Spinal cord (tissue), 10 donors: ENCODE data around the gene AFMID. TPM values are rescaled to one million over a fixed set of nuclear protein-coding genes. Genes with fewer than 3 reads are reported as not detected.
"Not testable (repeated sequence)": the region's sequence is repeated elsewhere in the genome, so short reads cannot be mapped to it uniquely, and the experiment has no call there.

ENCODE experiments used
- DNase-seq, 6 donors: peaks; one replicate each; pipeline versions ENCODE4 v3.0.0 to v3.0.0-alpha.2; 2013 to 2015; ENCODE audit warnings: low spot score in 6 of 6, low read depth in 4 of 6
- H3K27ac ChIP-seq: one replicate; pipeline ENCODE4 v1.5.1; 2013; ENCODE audit warnings: low read depth, low read length, control low read depth
- H3K27me3 ChIP-seq: one replicate; pipeline ENCODE4 v1.6.1; 2013; ENCODE audit warnings: low read length; ENCODE audit not compliant: control insufficient read depth, insufficient read depth
- H3K36me3 ChIP-seq: one replicate; pipeline ENCODE4 v1.6.1; 2013; ENCODE audit warnings: low read length; ENCODE audit not compliant: control insufficient read depth, insufficient read depth
- H3K4me1 ChIP-seq: one replicate; pipeline ENCODE4 v1.6.1; 2013; ENCODE audit warnings: low read length; ENCODE audit not compliant: control insufficient read depth, insufficient read depth
- H3K4me3 ChIP-seq: one replicate; pipeline ENCODE4 v1.5.1; 2013; ENCODE audit warnings: low read depth, low read length, control low read depth
- H3K9me3 ChIP-seq: one replicate; pipeline ENCODE4 v1.6.1; 2013; ENCODE audit warnings: low read length; ENCODE audit not compliant: control insufficient read depth, insufficient read depth
- WGBS: methylation state at CpG from one replicate; pipeline ENCODE4 v1.1.5; 2013; ENCODE audit warnings: missing lambda C conversion rate; ENCODE audit not compliant: insufficient coverage; 5-methylcytosine and 5-hydroxymethylcytosine counted together
- long read RNA-seq, 4 donors: transcript quantifications; one replicate each; lab custom pipeline, GENCODE V29; 2026
- polyA plus RNA-seq, 2 donors: library from polyadenylated mRNA; unstranded; fragments of 120-200 nt; gene quantifications; one replicate each; pipeline ENCODE4 v1.2.1, GENCODE V29; 2013; ENCODE audit not compliant: insufficient read length in 2 of 2
- total RNA-seq, 2 donors: library from RNA; depleted of rRNA in 1 of 2; stranded (reverse); fragments of 120-200 nt in 1 of 2; fragments of >200 nt in 1 of 2; gene quantifications; one replicate each; pipeline versions ENCODE4 v1.2.3 to v1.2.4, GENCODE V29; 2013 to 2014
- donor health status: healthy.

Gene AFMID, protein sequence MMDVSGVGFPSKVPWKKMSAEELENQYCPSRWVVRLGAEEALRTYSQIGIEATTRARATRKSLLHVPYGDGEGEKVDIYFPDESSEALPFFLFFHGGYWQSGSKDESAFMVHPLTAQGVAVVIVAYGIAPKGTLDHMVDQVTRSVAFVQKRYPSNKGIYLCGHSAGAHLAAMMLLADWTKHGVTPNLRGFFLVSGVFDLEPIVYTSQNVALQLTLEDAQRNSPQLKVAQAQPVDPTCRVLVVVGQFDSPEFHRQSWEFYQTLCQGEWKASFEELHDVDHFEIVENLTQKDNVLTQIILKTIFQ
- 10 to 100 TPM; 29.8 to 33.3 TPM for total RNA-seq
- 10 to 100 TPM; 19.9 to 29.3 TPM for polyA plus RNA-seq
- long read RNA-seq, donor 1, partial matches to known transcripts, result 0 of 1 reads
- long read RNA-seq, donor 1, other reads (novel, unspliced or antisense), result 0 of 1 reads
- long read RNA-seq, donor 2, result 0 reads
- long read RNA-seq, donor 3, partial matches to known transcripts, result 0 of 7 reads
- long read RNA-seq, donor 3, other reads (novel, unspliced or antisense), result 7 of 7 reads
- long read RNA-seq, donor 4, partial matches to known transcripts, result 0 of 13 reads
- long read RNA-seq, donor 4, other reads (novel, unspliced or antisense), result 10 of 13 reads

DNA sequence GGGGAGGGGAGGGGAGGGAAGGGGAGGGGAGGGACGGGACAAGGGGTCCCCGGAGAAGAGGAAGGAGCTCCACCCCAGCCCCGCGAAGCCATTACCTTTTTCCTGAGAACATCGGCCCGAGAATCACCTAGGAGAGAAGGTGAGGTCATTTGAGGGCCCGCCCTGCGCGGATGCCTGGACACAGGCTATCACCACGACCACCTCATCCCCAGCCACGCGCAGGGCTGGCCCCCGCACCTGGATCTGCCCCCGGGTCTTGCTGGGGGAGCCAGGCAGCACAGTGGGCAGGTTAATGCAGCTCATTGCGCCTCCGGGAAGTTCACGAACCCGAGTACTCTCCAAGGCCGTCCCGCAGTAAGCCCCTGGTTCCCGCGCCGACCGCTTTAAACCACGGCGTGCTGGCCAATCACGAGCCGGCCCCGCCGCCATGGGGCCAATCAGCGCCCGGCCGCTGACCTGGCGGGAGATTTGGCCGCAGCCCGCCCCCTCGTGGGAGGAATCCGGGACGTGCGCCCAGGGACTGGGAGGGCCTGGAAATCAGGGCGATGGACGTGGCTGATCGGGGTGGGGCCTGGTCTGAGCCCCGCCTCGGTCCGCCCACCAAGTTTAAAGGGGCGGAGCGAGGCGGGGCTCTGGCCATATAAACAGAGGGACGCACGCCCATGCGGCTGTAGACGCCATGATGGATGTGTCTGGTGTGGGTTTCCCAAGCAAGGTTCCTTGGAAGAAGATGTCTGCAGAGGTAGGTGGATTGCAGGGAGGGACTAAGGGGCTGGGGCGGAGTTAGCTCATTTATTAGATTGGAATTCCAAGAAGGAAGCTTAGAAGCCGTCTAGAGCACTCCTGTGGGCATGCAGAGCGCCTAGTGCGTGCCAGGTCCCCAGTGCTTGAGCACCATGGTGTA lies at the start of gene AFMID, which contains the start of gene TK1:
TSS of gene AFMID (plus strand) at position 671 of the 904 bp plus-strand sequence. CDS start at position 680, 9 bp downstream.
TSS of gene TK1 (minus strand) at position 361 of the 904 bp plus-strand sequence. CDS start at position 303, 58 bp downstream.
- peak; percentile 63 to 97 (median 84) for DNase-seq
- no peaks in the 10 kb centered on the region for H3K27me3 ChIP-seq

DNA sequence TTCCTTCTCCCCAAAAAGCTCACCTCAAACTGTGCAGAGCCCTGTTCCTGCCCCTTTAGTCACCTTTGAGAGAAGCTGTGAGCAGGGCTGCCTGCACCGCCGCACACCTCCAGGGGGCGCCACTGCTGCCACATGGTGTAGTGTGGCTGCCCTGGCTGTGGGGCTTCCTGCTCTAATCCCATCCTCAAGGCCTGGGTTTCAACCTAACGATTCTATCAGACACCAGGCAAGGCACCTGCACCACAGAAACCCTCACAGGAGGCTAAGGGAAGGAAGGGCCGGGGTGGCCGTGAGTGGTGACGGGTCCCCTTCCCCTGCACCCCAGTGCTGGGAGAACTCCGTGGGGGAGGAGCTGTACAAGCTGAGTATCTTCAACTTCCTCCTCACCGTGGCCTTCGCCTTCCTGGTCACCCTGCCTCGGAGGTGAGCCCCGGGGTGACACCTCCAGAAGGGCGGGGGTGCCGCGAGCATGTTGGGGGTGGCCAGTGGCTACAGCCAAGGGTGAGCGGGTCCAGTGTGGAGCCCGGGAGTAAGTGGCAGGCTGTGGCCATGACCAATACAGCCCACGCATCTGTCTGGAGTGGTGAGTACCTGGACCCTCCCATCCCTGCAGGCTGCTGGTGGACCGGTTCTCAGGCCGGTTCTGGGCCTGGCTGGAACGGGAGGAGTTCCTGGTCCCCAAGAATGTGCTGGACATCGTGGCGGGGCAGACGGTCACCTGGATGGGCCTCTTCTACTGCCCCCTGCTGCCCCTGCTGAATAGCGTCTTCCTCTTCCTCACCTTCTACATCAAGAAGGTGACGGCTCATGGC lies 49.6 kb upstream of the AFMID start:
- no peaks in the 10 kb centered on the region for H3K36me3 ChIP-seq
- H3K9me3 ChIP-seq, result no peaks in the 10 kb centered on the region
- H3K4me3 ChIP-seq, result no peak overlapping the region
- WGBS, result 73% methylated on average over 16 of the region's 26 CpGs
- peaks cover 23% of the 10 kb centered on the region for H3K27me3 ChIP-seq
- DNase-seq, result no peak
- H3K4me1 ChIP-seq, result peaks cover 31% of the 10 kb centered on the region
- no peak overlapping the region for H3K27ac ChIP-seq

More for the DNA sequence above, at the start of gene AFMID, which contains the start of gene TK1:
- no peaks in the 10 kb centered on the region for H3K9me3 ChIP-seq
- H3K4me1 ChIP-seq, result peaks cover 30% of the 10 kb centered on the region
- H3K36me3 ChIP-seq, result peaks cover 12% of the 10 kb centered on the region
- WGBS, result under 1% methylated on average over 51 of the region's 57 CpGs
- H3K27ac ChIP-seq, result peak within 1 kb of the TSS; percentile 64
- peak within 1 kb of the TSS; percentile 65 for H3K4me3 ChIP-seq

DNA sequence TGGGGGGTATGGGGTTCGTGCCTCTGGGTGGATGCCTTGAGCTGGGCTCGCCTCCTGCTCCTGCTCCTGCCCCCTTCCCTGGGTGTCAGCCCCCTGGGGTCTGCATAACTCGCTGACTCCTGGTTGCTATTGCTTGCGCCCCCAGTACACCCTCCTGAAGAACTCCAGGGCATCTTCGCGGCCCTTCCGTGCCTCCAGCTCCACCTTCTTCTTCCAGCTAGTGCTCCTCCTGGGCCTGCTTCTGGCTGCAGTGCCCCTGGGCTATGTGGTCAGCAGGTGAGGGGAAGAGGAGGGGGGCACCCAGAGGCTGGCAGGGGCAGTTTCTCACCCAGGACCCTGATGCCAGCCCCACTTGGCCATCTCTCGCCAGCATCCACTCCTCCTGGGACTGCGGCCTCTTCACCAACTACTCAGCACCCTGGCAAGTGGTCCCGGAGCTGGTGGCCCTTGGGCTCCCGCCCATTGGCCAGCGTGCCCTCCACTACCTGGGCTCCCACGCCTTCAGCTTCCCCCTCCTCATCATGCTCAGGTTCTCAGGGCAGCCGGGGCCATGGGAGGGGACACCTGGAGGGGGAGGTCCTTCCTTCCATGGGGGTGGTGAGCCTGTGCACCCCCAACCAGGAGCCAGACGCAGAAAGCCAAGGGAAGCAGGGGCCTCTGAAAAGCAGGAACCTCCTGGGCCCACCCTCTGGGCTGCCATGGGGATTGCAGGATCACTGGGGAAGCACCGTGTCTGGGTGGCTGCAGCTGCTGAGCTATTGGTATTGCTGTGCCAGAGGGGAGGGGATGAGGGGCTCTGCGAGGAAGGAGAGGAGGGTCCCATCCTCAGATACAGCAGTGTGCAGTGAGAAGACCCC lies 48.7 kb upstream of the AFMID start:
- H3K4me3 ChIP-seq, result no peak overlapping the region
- 73% methylated on average over 9 of the region's 17 CpGs for WGBS
- no peaks in the 10 kb centered on the region for H3K9me3 ChIP-seq
- no peaks in the 10 kb centered on the region for H3K36me3 ChIP-seq
- no peak overlapping the region for H3K27ac ChIP-seq
- DNase-seq, result no peak
- H3K4me1 ChIP-seq, result peaks cover 32% of the 10 kb centered on the region
- peaks cover 16% of the 10 kb centered on the region for H3K27me3 ChIP-seq

DNA sequence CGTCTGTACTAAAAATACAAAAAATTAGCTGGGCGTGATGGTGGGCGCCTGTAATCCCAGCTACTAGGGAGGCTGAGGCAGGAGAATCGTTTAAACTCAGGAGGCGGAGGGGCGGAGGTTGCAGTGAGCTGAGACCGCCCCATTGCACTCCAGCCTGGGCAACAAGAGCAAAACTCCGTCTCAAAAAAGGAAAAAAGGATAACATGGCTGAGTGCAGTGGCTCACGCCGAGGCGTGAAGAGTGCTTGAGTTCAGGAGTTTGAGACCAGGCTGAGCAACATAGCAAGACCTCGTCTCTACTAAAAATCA lies 47.3 kb upstream of the AFMID start:
- WGBS, result 90% methylated on average over 12 of the region's 12 CpGs
- H3K27me3 ChIP-seq, DNase-seq, H3K36me3 ChIP-seq, H3K4me3 ChIP-seq, H3K27ac ChIP-seq, H3K9me3 ChIP-seq: not testable (repeated sequence)
- peaks cover 44% of the 10 kb centered on the region for H3K4me1 ChIP-seq

DNA sequence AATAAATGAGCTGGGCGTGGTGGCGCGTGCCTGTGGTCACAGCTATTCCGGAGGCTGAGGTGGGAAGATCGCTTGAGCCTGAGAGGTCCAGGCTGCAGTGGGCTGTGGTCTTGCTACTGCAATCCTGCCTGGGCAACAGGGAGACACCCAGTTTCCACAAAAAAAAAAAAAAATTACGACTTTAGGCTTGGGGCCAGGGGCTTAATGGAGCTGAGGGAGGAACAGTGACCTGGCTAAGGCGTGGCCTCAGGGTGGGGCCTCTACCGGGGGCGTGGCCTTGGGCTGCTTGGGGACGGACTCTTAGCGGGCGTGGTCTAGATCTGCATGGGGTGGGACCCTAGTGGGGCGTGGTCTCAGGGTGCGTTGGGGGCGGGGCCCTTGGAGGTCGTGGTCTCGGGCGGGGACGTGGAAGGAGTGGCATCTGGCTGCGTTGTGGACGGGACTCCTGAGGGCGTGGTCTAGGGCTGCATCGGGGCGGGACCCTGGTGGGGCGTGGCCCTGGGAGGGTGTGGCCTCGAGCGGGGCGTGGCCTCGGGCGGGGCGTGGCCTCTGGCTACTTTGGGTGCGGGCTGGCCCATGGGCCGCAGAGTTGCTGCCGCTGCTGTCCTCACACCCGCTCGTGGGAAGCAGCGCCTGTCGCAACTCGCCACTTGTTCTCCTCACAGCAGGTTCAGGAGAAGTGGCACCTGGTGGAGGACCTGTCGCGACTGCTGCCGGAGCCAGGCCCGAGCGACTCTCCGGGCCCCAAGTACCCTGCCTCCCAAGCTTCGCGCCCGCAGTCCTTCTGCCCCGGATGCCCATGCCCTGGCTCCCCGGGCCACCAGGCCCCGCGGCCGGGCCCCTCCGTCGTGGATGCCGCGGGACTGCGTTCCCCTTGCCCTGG lies 46.8 kb upstream of the AFMID start:
- no peak overlapping the region for H3K27ac ChIP-seq
- H3K9me3 ChIP-seq, result no peaks in the 10 kb centered on the region
- 18% methylated on average over 58 of the region's 58 CpGs for WGBS
- H3K27me3 ChIP-seq, result peaks cover 2% of the 10 kb centered on the region
- no peaks in the 10 kb centered on the region for H3K36me3 ChIP-seq
- peaks cover 50% of the 10 kb centered on the region for H3K4me1 ChIP-seq
- H3K4me3 ChIP-seq, result no peak overlapping the region
- peak in 2 of 6 donors; percentile 16 to 62 for DNase-seq

DNA sequence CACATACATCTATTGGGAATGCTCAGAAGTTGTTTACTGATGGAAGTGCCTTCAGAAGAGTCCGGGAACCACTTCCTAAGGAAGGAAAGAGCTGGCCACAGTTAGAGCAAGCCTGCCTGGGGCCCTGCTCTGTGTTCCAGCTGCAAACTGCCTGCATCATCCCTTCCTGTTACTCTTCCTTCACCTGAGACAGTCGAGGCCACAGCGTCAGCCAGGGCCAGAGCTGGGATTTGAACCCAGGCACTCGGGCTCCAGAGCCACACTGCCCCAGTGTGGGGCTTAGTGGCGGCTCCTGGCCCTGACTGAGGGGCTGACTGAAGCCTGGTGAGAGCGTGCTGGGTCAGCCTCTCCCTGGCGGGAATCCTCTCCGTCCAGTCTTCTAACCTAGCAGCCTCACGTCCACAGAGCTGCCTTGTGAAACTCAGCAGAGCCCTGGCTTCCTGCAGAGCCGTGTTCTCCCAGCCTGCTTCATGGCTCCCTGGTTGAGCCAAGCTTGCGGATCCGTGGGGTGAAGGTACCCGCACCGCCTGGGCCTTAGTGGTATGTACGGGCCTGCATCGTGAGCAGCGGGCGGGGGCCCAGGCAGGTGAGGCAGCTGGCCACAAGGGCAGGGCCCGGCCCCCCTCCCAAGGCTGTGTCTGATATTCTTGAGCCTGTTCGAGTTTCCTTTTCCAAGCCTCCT lies 45.6 kb upstream of the AFMID start:
- Histone ChIP-seq H3K9me3 (no peaks in the 10 kb centered on the region), H3K27ac (no peak overlapping the region), H3K36me3 (no peaks in the 10 kb centered on the region), H3K4me3 (no peak overlapping the region), H3K4me1 (peaks cover 59% of the 10 kb centered on the region), H3K27me3 (peaks cover 2% of the 10 kb centered on the region)
- DNase-seq, result no peak
- WGBS, result 79% methylated on average over 15 of the region's 20 CpGs

DNA sequence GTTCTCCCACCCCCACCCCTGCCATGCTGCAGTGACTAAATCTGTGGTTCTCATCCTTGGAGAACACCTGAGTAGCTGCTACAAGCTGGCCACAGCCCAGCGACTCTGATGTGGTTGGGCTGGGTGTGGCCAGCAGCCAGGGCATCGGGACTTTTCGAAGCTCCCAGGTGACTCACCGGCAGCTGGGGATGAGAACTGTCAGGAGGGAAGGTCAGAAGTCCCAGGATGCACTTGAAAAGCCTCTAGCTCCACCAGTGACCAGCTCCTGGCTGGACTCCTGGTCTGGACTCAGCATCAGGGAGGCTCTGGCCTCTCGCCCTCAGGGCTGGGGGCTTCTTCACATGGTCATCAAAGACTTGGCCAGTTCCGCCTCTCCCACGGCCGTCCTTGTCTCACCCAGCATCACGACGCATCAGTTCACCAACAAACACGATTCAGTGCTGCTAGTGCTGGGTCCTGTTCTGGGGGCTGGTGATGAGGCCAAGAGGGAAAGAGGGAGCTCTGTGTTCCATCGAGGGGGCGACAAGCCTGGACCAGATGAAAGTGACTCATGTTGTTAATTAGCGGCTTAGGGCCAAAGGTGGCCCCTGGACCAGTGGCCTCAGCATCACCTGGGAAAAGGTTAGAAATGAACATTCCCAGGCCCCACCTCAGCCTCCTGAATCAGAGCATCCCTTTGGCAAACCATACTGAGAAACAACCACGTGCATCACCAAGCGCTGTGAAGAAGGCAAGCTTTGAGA lies 44.9 kb upstream of the AFMID start:
- H3K36me3 ChIP-seq, result no peaks in the 10 kb centered on the region
- 89% methylated on average over 13 of the region's 16 CpGs for WGBS
- no peak overlapping the region for H3K27ac ChIP-seq
- no peak for DNase-seq
- peaks cover 58% of the 10 kb centered on the region for H3K4me1 ChIP-seq
- H3K4me3 ChIP-seq, result no peak overlapping the region
- H3K9me3 ChIP-seq, result no peaks in the 10 kb centered on the region
- peaks cover 2% of the 10 kb centered on the region for H3K27me3 ChIP-seq
